ENCODE measurements around the gene CD8B.

DNA sequence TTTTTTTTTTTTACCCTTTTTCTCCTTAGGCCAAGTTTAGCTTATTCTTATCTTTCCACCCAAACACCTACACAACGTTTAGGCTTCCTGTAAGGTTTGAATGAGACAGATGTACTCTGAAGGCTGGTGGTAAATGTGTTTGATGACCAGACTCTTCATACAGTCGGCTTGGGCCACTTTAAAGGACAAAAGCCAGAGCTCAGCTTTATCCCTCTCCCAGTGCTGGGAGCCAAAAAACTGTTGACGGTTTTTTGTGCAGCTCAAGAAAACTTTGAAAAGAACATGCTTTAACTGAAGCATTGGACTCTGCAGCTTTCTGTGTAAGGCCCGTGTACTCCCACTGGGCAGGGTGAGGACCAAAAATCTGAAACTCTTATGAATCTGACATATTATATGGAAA, 86.3 kb downstream of the CD8B start:
- TF ChIP-seq EZH2 (IDR thresholded peaks at IDR 0.05; ENCODE audit: insufficient read depth, poor library complexity, severe bottlenecking) = no peak
- no peak for TF ChIP-seq EZH2phosphoT487 (IDR thresholded peaks at IDR 0.05; ENCODE audit: insufficient read depth, low read depth)
